Measurements from ENCODE around the gene LYL1.

DNA sequence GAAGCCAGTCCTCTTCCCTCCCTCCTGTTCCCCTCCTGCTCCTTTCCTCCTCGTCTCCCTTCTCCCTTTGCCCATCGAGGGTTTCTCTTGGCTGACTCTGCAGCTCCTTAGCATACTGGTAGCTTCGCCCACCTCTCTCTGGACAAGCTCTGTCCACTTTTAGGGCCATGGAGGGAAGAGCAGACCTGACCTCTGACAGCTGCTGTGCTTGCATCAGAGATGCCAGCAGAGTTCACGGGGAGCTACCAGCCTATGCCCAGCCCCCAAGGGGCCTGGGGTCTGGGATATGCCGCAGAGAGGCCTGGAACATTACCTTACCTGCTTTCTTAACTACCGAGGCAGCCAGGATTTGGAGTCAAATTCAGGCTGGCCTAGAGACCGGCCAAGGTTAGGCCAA, 19.7 kb downstream of the LYL1 start:
- TF ChIP-seq, protein P1, sequence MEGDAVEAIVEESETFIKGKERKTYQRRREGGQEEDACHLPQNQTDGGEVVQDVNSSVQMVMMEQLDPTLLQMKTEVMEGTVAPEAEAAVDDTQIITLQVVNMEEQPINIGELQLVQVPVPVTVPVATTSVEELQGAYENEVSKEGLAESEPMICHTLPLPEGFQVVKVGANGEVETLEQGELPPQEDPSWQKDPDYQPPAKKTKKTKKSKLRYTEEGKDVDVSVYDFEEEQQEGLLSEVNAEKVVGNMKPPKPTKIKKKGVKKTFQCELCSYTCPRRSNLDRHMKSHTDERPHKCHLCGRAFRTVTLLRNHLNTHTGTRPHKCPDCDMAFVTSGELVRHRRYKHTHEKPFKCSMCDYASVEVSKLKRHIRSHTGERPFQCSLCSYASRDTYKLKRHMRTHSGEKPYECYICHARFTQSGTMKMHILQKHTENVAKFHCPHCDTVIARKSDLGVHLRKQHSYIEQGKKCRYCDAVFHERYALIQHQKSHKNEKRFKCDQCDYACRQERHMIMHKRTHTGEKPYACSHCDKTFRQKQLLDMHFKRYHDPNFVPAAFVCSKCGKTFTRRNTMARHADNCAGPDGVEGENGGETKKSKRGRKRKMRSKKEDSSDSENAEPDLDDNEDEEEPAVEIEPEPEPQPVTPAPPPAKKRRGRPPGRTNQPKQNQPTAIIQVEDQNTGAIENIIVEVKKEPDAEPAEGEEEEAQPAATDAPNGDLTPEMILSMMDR (IDR thresholded peaks at IDR 0.05), result no peak
- TF ChIP-seq POLR2A (IDR thresholded peaks at IDR 0.05), result no peak

All from transverse colon (tissue), 3 donors.